Measurements from ENCODE around the gene GDA. TPM values are rescaled to one million over a fixed set of nuclear protein-coding genes. Genes with fewer than 3 reads are reported as not detected.

GDA gene
- total RNA-seq, 1 experiment from 2014 or later = 3.6 TPM

- Histone ChIP-seq H3K4me1 (ENCODE audit: insufficient read depth, low read length) (no peaks in the 10 kb centered on the region), H3K79me1 (ENCODE audit: insufficient read depth, low read depth, low read length, poor library complexity, severe bottlenecking) (no peaks in the 10 kb centered on the region), H4K5ac (ENCODE audit: insufficient read length, low read depth, low read length) (no peak overlapping the region), H3K27me3 (ENCODE audit: insufficient read depth, low read length) (no peaks in the 10 kb centered on the region), H3K9ac (ENCODE audit: extremely low read depth, insufficient read length, low read length) (no peak overlapping the region), H3K23me2 (ENCODE audit: insufficient read length, low read depth, low read length, poor library complexity, severe bottlenecking) (no peaks in the 10 kb centered on the region), H3K14ac (ENCODE audit: insufficient read depth, low read length) (no peak overlapping the region), H3K4ac (ENCODE audit: low read depth, low read length) (no peak overlapping the region), H2AK5ac (ENCODE audit: insufficient read length, low read length) (no peak overlapping the region), H3K4me2 (ENCODE audit: insufficient read depth, insufficient read length, low read length) (no peak overlapping the region), H2AFZ (ENCODE audit: low read length) (no peak overlapping the region), H3K18ac (ENCODE audit: insufficient read length, low read depth, low read length) (no peak overlapping the region), H2BK5ac (ENCODE audit: insufficient read length, low read length) (no peak overlapping the region), H3K79me2 (ENCODE audit: insufficient read depth, low read length) (no peaks in the 10 kb centered on the region), H3K9me3 (ENCODE audit: control insufficient read depth, low read depth, low read length) (no peaks in the 10 kb centered on the region), H3T11ph (ENCODE audit: low read length) (no peak overlapping the region), H3K23ac (ENCODE audit: insufficient read length, low read depth, low read length) (no peak overlapping the region), H4K91ac (ENCODE audit: insufficient read length, low read depth, low read length) (no peak overlapping the region), H3K56ac (ENCODE audit: insufficient read length, low read depth, low read length) (no peak overlapping the region), H2BK12ac (ENCODE audit: insufficient read length, low read depth, low read length) (no peak overlapping the region), H3K27ac (ENCODE audit: insufficient read length, low read depth, low read length) (no peak overlapping the region), H2BK20ac (ENCODE audit: low read depth, low read length, poor library complexity, severe bottlenecking) (no peak overlapping the region), H4K20me1 (ENCODE audit: control insufficient read depth, insufficient read depth, insufficient read length) (no peaks in the 10 kb centered on the region), H4K8ac (replicated peaks; ENCODE audit: insufficient read length, low read depth, low read length) (no peak overlapping the region), H2BK120ac (ENCODE audit: low read depth, low read length, poor library complexity, severe bottlenecking) (no peak overlapping the region), H2BK15ac (ENCODE audit: low read depth, low read length) (no peak overlapping the region)
- H3K27me3 Mint-ChIP-seq (ENCODE audit: low read depth) = no peaks in the 10 kb centered on the region
- H3K27ac Mint-ChIP-seq = no peak overlapping the region
- H3K9me3 Mint-ChIP-seq = peaks cover 3 to 8% of the 10 kb centered on the region in 2 experiments; a peak in 3 of 5 replicates
- no peak for TF ChIP-seq CTCF (conservative IDR thresholded peaks at IDR 0.05)
- WGBS (ENCODE audit: extremely low coverage, insufficient read length, low lambda C conversion rate) = no CpG with 5 or more reads among the region's 3 CpGs
- DNase-seq = no peak
- H3K4me3 Mint-ChIP-seq = no peak overlapping the region
- H3K4me1 Mint-ChIP-seq = no peaks in the 10 kb centered on the region
- peaks cover 0 to 8% (median 4%) of the 10 kb centered on the region in 3 experiments; a peak in 3 of 7 replicates for H3K36me3 Mint-ChIP-seq (ENCODE audit: insufficient read depth in 1 of 3, low read depth in 3 of 3)
Observed at GRCh38 chr9:72211047-72211446, 61.8 kb downstream of the GDA start.

Measured in H9 (cell line).